CD14-positive monocyte (primary cell): Measurements from ENCODE around the gene CYB5A. TPM values are rescaled to one million over a fixed set of nuclear protein-coding genes. Genes with fewer than 3 reads are reported as not detected.
A peak's percentile ranks its signal among the peaks of the same experiment; 100 is the strongest.

ENCODE experiments used
- DNase-seq, 3 donors: peaks; one replicate each; pipeline ENCODE4 v3.0.0-alpha.2; 2011 to 2022
- H2AFZ ChIP-seq: 2 replicates; pipeline ENCODE4 v1.6.0; 2012; ENCODE audit warnings: mild to moderate bottlenecking, low read depth, low read length, inconsistent platforms; ENCODE audit not compliant: insufficient read depth, poor library complexity, severe bottlenecking
- H3K27ac ChIP-seq, 2 donors: 1 replicate in 1 of 2; 2 replicates in 1 of 2; pipeline ENCODE4 v1.5.1; 2012 to 2013; ENCODE audit warnings: low read length in 2 of 2, control low read depth in 1 of 2, inconsistent platforms in 1 of 2, low read depth in 1 of 2, mild to moderate bottlenecking in 1 of 2
- H3K27me3 ChIP-seq, 2 donors: one replicate each; pipeline versions ENCODE4 v1.6.0 to v1.6.1; 2011 to 2013; ENCODE audit warnings: low read length in 2 of 2; ENCODE audit not compliant: control insufficient read depth in 2 of 2, insufficient read depth in 2 of 2
- H3K36me3 ChIP-seq, 2 donors: replicated peaks in 1 of 2; 1 replicate in 1 of 2; 2 replicates in 1 of 2; pipeline versions ENCODE4 v1.5.1 to v1.6.1; 2012 to 2013; ENCODE audit warnings: low read length in 2 of 2, control low read depth in 1 of 2, inconsistent platforms in 1 of 2, mild to moderate bottlenecking in 1 of 2; ENCODE audit not compliant: insufficient read depth in 2 of 2, control insufficient read depth in 1 of 2
- H3K4me1 ChIP-seq, 2 donors: 1 replicate in 1 of 2; 2 replicates in 1 of 2; pipeline versions ENCODE4 v1.5.1 to v1.6.1; 2012 to 2013; ENCODE audit warnings: low read length in 2 of 2, control low read depth in 1 of 2, inconsistent platforms in 1 of 2, mild to moderate bottlenecking in 1 of 2, moderate library complexity in 1 of 2; ENCODE audit not compliant: insufficient read depth in 2 of 2, control insufficient read depth in 1 of 2
- H3K4me2 ChIP-seq: replicated peaks from 2 replicates; pipeline ENCODE3; 2012; ENCODE audit warnings: low read length, moderate library complexity, mild to moderate bottlenecking; ENCODE audit not compliant: poor library complexity, severe bottlenecking; ENCODE audit errors: extremely low read depth
- H3K4me3 ChIP-seq, 3 experiments: fragments of 200-600 bp in 1 of 3; sonication (generic) in 1 of 3; replicated peaks in 1 of 3; 1 replicate in 2 of 3; 2 replicates in 1 of 3; pipeline ENCODE4 v1.5.1; 2011 to 2013; ENCODE audit warnings: low read length in 3 of 3, mild to moderate bottlenecking in 3 of 3, control low read depth in 2 of 3, low read depth in 2 of 3, inconsistent platforms in 1 of 3, moderate library complexity in 1 of 3
- H3K79me2 ChIP-seq: 2 replicates; pipeline ENCODE4 v1.6.0; 2012; ENCODE audit warnings: mild to moderate bottlenecking, control low read depth, inconsistent platforms, low read length, moderate library complexity; ENCODE audit not compliant: insufficient read depth
- H3K9ac ChIP-seq: 2 replicates; pipeline ENCODE4 v1.6.0; 2017; ENCODE audit warnings: low read length, mild to moderate bottlenecking; ENCODE audit not compliant: insufficient read depth, poor library complexity, severe bottlenecking
- H3K9me3 ChIP-seq, 2 donors: replicated peaks in 1 of 2; 1 replicate in 1 of 2; 2 replicates in 1 of 2; pipeline versions ENCODE4 v1.5.1 to v1.6.1; 2012 to 2013; ENCODE audit warnings: low read length in 2 of 2, control low read depth in 1 of 2; ENCODE audit not compliant: control insufficient read depth in 1 of 2, insufficient read depth in 1 of 2
- H4K20me1 ChIP-seq: 2 replicates; pipeline ENCODE4 v1.6.0; 2012; ENCODE audit warnings: mild to moderate bottlenecking, low read length, control low read depth, moderate library complexity; ENCODE audit not compliant: insufficient read depth
- H3K27ac Mint-ChIP-seq, 7 donors: one replicate each; pipeline ENCODE4 v1.8.0; 2020; ENCODE audit warnings: mild to moderate bottlenecking in 7 of 7, mixed read lengths in 7 of 7, moderate library complexity in 6 of 7, inconsistent platforms in 2 of 7
- H3K27me3 Mint-ChIP-seq, 3 donors: one replicate each; pipeline ENCODE4 v1.8.0; 2021 to 2022; ENCODE audit warnings: low read depth in 3 of 3, mild to moderate bottlenecking in 3 of 3, mixed read lengths in 3 of 3, moderate library complexity in 3 of 3, inconsistent platforms in 1 of 3
- H3K36me3 Mint-ChIP-seq, 2 donors: one replicate each; pipeline ENCODE4 v1.8.0; 2020; ENCODE audit warnings: mixed read lengths in 2 of 2, inconsistent platforms in 1 of 2, mild to moderate bottlenecking in 1 of 2
- H3K4me1 Mint-ChIP-seq: one replicate; pipeline ENCODE4 v1.8.0; 2020; ENCODE audit warnings: mild to moderate bottlenecking, mixed read lengths
- H3K4me3 Mint-ChIP-seq, 2 donors: one replicate each; pipeline ENCODE4 v1.8.0; 2020; ENCODE audit warnings: mild to moderate bottlenecking in 2 of 2, mixed read lengths in 2 of 2, moderate library complexity in 1 of 2
- H3K9me3 Mint-ChIP-seq, 7 donors: one replicate each; pipeline ENCODE4 v1.8.0; 2020 to 2022; ENCODE audit warnings: mixed read lengths in 7 of 7, mild to moderate bottlenecking in 6 of 7, moderate library complexity in 6 of 7, inconsistent platforms in 2 of 7
- CTCF ChIP-seq: fragments of 200-600 bp; IDR thresholded peaks from one replicate; pipeline ENCODE4 v1.8.0; 2022; ENCODE audit warnings: antibody characterized with exemption, mild to moderate bottlenecking
- WGBS: methylation state at CpG from one replicate; pipeline ENCODE4 v1.1.5; 2013; ENCODE audit warnings: missing lambda C conversion rate; ENCODE audit not compliant: insufficient coverage; 5-methylcytosine and 5-hydroxymethylcytosine counted together
- intact Hi-C, 2 donors: fragments of 100-400 bp; cut with micrococcal nuclease; formaldehyde crosslinking; loops; one replicate each; pipeline versions ENCODE4 v1.15.0 to v1.15.1; 2023
- polyA plus RNA-seq, 3 donors: library from polyadenylated mRNA; depleted of rRNA in 1 of 3; unstranded in 2 of 3; stranded (reverse) in 1 of 3; fragments of 300-500 nt in 2 of 3; fragments of >200 nt in 1 of 3; fragmentation: Illumina TruSeq in 2 of 3; gene quantifications; 1 replicate in 2 of 3; 2 replicates in 1 of 3; pipeline ENCODE4 v1.2.3, GENCODE V29; 2012 to 2021

CYB5A gene
- polyA plus RNA-seq, 3 donors = 19.0 to 27.6 (median 22.4) TPM

- H3K9me3 Mint-ChIP-seq = peaks cover 0 to 2% (median 0%) of the 10 kb centered on the region in 7 donors
- peaks cover 0 to 4% (median 3%) of the 10 kb centered on the region in 3 donors for H3K27me3 Mint-ChIP-seq
- H3K27ac Mint-ChIP-seq = peak overlapping the region in 3 of 7 donors; percentile 84 to 89 (median 86)
- H3K79me2 ChIP-seq = no peaks in the 10 kb centered on the region
- no peaks in the 10 kb centered on the region for H3K36me3 ChIP-seq
- H3K9ac ChIP-seq = peak overlapping the region; percentile 67
- peak overlapping the region; percentile 87 for H2AFZ ChIP-seq
- H3K27ac ChIP-seq = peak overlapping the region in 1 of 2 donors; percentile 79
- WGBS = no CpG with 5 or more reads among the region's 4 CpGs
- H3K4me3 ChIP-seq = peak overlapping the region; percentile 71 to 94 (median 89)
- no peak for TF ChIP-seq CTCF
- peak overlapping the region; percentile 95 to 100 for H3K4me3 Mint-ChIP-seq
- peak overlapping the region; percentile 93 for H3K4me2 ChIP-seq
- peak in 2 of 3 donors; percentile 8 to 25 for DNase-seq
- no peaks in the 10 kb centered on the region for H3K9me3 ChIP-seq
- H3K27me3 ChIP-seq = no peaks in the 10 kb centered on the region
- intact Hi-C loops = loop anchor here (5.0 kb wide), 3 partner anchors 40 to 205 kb away; partner anchors contain the start of genes CNDP2 (in 1 of the 2), FBXO15 (in 1 of the 2) and TIMM21 (in 1 of the 2)
- no peaks in the 10 kb centered on the region for H3K36me3 Mint-ChIP-seq
- H3K4me1 Mint-ChIP-seq = peaks cover 28% of the 10 kb centered on the region
- H4K20me1 ChIP-seq = no peaks in the 10 kb centered on the region
- peaks cover 14 to 29% of the 10 kb centered on the region in 2 donors for H3K4me1 ChIP-seq
Observed at GRCh38 chr18:74292541-74292858, 737 bp upstream of the CYB5A start.

- Histone ChIP-seq H3K4me1 (peaks cover 14 to 29% of the 10 kb centered on the region in 2 donors), H2AFZ (peak overlapping the region; percentile 87), H3K27ac (peak overlapping the region; percentile 17 to 79), H3K9ac (peak overlapping the region; percentile 67), H4K20me1 (no peaks in the 10 kb centered on the region), H3K4me3 (peak overlapping the region; percentile 71 to 94 (median 89)), H3K9me3 (no peaks in the 10 kb centered on the region), H3K36me3 (no peaks in the 10 kb centered on the region), H3K79me2 (no peaks in the 10 kb centered on the region), H3K4me2 (peak overlapping the region; percentile 93), H3K27me3 (no peaks in the 10 kb centered on the region)
- under 1% methylated on average over 28 of the region's 30 CpGs for WGBS
- H3K9me3 Mint-ChIP-seq = peaks cover 0 to 2% (median 0%) of the 10 kb centered on the region in 7 donors
- H3K27ac Mint-ChIP-seq = peak overlapping the region; percentile 36 to 97 (median 91)
- peaks cover 28% of the 10 kb centered on the region for H3K4me1 Mint-ChIP-seq
- intact Hi-C loops = loop anchor here (5.0 kb wide), 3 partner anchors 39 to 206 kb away; partner anchors contain the start of genes CNDP2 (in 1 of the 2), FBXO15 (in 1 of the 2) and TIMM21 (in 1 of the 2)
- H3K27me3 Mint-ChIP-seq = peaks cover 0 to 4% (median 3%) of the 10 kb centered on the region in 3 donors
- H3K36me3 Mint-ChIP-seq = no peaks in the 10 kb centered on the region
- H3K4me3 Mint-ChIP-seq = peak overlapping the region; percentile 95 to 100
- no peak for TF ChIP-seq CTCF
- DNase-seq = no peak
Observed at GRCh38 chr18:74291472-74291770, 342 bp downstream of the CYB5A start.
